HT-29 (cell line): Measurements from ENCODE around the gene TPCN1. TPM values are rescaled to one million over a fixed set of nuclear protein-coding genes. Genes with fewer than 3 reads are reported as not detected.

Experiments used
- DNase-seq: peaks from one replicate; pipeline ENCODE4 v3.0.0-alpha.2; 2015; ENCODE audit warnings: low spot score
- total RNA-seq: library from RNA; depleted of rRNA; stranded (reverse); fragments of >200 nt; shearing (Covaris generic); gene quantifications from 2 replicates; pipeline ENCODE4 v1.2.3, GENCODE V29; 2014

Gene TPCN1
- total RNA-seq, 1 experiment from 2014 or later, result 36.3 TPM

- no peak for DNase-seq
Observed at GRCh38 chr12:113257564-113257963, 36.3 kb downstream of the TPCN1 start.

- no peak for DNase-seq
Observed at GRCh38 chr12:113260127-113260526, 38.9 kb downstream of the TPCN1 start.

DNA sequence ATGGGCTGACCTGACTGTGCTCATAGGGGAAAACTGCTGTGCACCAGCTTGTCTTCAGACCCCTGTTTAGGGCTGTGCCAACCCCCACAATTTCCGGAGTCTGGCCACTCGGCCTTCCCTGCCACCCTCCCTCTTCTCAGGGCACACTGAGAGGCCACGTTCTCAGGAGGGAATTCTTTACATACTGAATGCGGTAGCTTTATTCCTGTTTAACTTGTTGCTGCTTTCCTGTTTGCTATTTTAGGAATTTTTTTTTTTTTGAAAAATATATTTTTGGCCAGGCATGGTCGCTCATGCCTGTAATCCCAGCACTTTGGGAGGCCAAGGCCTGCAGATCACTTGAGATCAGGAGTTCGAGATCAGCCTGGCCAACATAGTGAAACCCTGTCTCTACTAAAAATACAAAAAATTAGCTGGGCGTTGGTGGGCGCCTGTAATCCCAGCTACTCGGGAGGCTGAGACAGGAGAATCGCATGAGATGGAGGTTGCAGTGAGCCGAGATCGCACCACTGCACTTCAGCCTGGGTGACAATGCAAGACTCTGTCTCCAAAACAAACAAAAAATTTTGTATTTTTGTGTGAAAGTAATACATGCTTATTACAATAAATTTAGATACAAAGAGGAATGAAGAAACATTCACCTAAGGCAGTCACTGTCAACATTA, 39.5 kb downstream of the TPCN1 start:
- no peak for DNase-seq

DNA sequence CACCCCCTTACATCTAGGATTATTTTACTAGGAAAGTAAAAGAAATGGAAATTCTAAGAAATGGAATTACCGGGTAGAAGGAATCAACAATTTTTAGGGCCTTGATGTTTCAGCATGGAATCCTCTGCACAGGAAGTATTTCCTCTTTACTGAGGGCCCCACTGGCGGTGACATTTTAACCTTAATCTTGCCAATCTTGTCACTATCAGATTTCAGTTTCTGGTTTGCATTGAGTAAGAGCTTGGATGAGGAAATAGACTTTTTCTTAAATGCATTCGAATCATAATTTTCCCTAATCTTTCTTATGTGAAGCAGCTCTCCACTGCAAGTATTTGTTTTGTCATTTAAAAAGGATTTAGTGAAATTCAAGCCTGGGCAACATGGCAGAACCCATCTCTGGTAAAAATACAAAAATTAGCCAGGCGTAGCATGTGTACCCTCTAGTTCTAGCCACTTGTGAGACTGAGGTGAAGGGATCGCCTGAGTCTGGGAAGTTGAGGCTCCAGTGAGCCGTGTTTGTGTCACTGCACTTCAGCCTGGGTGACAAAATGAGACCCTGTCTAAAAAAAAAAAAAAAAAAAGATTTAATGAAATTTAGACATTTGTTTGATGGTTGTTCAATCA, 40.7 kb downstream of the TPCN1 start:
- DNase-seq, result no peak

- no peak for DNase-seq
Observed at GRCh38 chr12:113262710-113263109, 41.4 kb downstream of the TPCN1 start.

GRCh38 chr12:113263431-113263963, 42.2 kb downstream of the TPCN1 start:
- no peak for DNase-seq

- no peak for DNase-seq
Observed at GRCh38 chr12:113266106-113266895, 45.0 kb downstream of the TPCN1 start.

GRCh38 chr12:113267621-113268020, 46.4 kb downstream of the TPCN1 start:
- DNase-seq, result no peak

- DNase-seq, result no peak
Observed at GRCh38 chr12:113268136-113268535, 46.9 kb downstream of the TPCN1 start.

- DNase-seq, result no peak
Observed at GRCh38 chr12:113268621-113269020, 47.4 kb downstream of the TPCN1 start.

DNA sequence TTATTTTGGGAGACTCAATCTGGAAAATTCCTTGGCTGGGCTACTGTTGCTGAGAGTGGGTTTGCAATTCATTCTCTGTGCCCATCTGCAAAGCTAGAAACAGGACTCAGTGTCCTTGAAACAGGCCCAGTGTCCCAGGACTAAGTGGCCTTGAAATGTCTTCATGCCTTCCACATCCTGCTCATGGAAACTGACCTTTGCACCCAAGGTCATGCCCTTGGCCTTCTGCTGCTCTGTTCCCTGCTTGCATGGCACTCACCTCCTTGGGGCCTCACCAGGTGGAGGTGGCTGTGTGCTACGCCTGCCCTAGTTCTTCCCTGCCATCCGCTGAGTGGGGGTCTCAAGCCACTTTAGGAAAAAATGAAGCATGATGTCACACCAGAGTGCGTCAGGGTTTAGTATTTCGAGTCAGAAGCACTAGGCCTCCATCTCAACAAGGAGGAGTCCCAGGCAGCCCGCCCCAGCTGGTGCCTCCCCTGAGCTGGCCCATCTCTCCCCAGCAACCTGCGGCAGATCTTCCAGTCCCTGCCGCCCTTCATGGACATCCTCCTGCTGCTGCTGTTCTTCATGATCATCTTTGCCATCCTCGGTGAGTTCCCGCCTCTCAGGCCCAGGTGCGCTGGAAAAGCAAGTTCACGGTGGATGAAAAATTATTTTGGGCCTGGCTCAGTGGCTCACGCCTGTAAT, 48.1 kb downstream of the TPCN1 start:
- DNase-seq, result no peak

DNA sequence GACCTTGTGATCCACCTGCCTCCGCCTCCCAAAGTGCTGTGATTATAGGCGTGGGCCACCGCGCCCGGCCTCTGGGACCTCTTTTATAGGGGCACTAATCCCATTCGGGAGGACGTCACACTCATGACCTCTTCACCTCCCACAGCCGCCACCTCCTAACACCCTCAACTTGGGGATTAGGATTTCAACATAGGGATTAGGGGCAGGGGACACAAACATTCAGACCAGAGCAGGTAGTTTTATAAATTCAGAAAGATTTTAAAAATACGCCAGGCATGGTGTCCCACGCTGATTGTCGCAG, 49.4 kb downstream of the TPCN1 start:
- DNase-seq, result no peak

- DNase-seq, result no peak
Observed at GRCh38 chr12:113271466-113271852, 50.2 kb downstream of the TPCN1 start.

DNA sequence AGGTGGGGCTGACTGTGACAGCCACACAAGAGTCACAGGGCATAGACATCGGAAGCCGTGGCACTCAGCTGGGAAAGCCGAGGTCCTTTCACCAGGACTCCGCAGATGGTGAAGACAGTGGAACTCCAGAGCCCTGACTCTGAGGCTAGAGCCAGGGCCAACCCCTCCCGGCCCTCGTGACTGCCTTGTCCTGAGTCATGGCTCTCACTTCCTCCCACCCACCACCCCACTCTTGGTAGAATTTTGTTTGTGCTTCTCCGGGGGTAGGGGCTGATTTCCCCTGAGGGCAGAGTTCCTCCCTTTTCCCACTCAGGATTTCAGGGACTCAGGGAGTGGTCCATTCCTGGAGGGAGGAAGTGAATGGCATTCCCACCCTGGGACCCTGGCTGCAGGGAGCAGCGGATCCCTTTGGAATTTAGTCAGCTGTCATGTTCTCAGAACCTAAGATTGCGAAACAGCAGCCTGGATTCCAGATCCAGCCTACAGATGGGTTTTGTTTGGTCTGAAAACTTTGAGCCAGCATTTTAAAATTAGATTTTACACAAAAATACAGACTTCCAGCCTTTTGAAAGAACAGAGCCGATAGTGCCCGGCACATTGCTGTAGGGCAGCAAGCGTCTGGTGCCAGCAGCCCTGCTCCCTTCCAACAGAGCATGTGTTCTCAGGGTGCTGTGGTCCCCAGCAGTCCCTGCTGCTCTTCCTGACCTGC, 50.7 kb downstream of the TPCN1 start:
- no peak for DNase-seq

- DNase-seq, result no peak
Observed at GRCh38 chr12:113273053-113273725, 51.9 kb downstream of the TPCN1 start.

DNA sequence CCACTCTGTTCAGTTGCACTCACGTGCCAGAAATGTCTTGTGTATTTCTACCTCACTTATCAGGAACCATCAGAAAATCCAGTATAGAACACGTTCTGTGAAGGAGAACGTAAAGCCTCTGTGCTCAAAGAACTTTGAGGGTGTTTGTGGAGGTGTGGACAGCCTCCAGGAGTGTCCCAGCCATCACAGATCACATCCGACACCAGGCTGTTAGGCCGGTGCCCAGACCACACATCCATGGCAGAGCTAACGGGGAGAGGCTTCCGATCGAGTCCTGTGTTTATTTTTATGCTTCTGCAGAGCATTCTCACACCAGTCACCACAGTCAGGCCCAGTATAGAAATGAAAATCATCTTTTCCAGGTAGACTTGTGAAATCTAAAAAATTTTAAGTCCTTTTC, 53.6 kb downstream of the TPCN1 start:
- no peak for DNase-seq

- DNase-seq, result no peak
Observed at GRCh38 chr12:113276306-113276705, 55.0 kb downstream of the TPCN1 start.

- no peak for DNase-seq
Observed at GRCh38 chr12:113276946-113277500, 55.8 kb downstream of the TPCN1 start.

DNA sequence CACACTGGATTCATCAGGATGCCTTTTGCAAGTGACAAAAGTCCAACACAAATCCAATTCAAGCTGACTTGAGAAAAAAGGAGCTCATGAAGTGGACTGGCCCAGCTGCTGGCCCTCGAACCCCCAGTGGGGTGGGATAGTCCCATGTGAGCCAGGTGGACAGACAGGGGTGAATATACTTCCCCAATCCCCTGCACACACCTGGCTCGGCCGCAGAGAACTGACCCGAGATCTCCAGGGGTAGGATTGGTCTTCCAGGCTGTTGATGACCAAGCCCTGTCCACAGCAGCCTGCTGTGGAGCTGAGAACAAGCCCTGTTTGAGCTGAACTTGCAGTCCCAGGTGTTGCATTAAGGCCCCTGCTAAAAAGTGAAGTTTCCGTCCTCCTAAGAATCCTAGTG, 56.2 kb downstream of the TPCN1 start:
- DNase-seq, result no peak

DNA sequence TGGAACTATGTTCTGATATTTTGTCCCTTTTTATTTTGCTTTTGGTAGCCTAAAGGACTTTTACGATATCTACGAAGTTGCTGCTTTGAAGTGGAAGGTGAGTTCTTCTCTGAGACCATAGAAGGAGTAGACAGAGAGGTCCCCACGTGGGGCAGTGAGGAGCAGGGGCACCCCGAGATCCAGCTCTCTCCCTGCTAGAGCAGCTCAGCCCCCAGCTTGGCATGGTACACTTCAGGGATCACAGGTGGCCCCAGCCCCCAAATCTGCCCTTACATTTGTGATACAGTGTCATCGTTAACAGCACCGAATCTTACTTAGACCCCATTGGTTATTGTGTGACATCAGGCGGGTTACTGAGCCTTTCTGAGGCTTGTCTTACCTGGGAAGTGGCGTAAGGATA, 56.9 kb downstream of the TPCN1 start:
- no peak for DNase-seq

DNA sequence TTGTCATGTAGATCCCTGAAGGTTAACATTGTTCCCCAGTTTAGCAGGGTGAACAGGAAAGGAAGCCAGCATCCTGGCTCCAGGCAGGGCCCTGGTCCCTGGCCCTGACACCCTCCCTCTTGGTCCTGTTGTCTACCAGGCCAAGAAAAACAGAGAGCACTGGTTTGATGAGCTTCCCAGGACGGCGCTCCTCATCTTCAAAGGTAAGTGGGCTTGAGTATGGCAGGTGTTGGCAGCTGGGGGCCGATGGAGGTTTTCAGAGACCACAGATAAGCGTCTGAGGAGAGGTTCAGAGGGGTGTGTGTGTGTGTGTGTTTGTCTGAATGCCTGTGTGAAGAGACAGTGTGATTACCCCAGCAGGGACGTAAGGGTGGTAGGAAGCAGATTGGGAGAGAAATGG, 57.4 kb downstream of the TPCN1 start:
- no peak for DNase-seq
